A673 (cell line): ENCODE results near the gene CACNA1G. TPM values are rescaled to one million over a fixed set of nuclear protein-coding genes. Genes with fewer than 3 reads are reported as not detected.

Experiments used
- BruUV-seq: library from RNA; stranded (reverse); fragments of 400-500 nt; replicated peaks from 2 replicates; lab custom pipeline; 2021; lab: Mats Ljungman, UMichigan
- CTCF ChIA-PET: fragments of 300-600 bp; sonication (Branson Sonifier 250); formaldehyde crosslinking; loops from one replicate; lab custom pipeline; 2022; ENCODE audit warnings: antibody characterized with exemption; lab: Charles Lee
- POLR2A ChIA-PET: fragments of 300-600 bp; sonication (Branson Sonifier 250); formaldehyde crosslinking; loops from one replicate; lab custom pipeline; 2022; ENCODE audit warnings: antibody characterized with exemption; ENCODE audit not compliant: low non-redundant PET; lab: Charles Lee
- DNase-seq: peaks from one replicate; pipeline ENCODE4 v3.0.0-alpha.2; 2015; ENCODE audit warnings: low spot score
- H3K27ac ChIP-seq: fragments of 200-600 bp; sonication (generic); 2 replicates; pipeline ENCODE4 v1.5.1; 2016; ENCODE audit warnings: mixed run types, low read depth, mild to moderate bottlenecking, mixed read lengths, antibody characterized with exemption, low read length; ENCODE audit not compliant: poor library complexity, severe bottlenecking
- H3K27me3 ChIP-seq: fragments of 200-600 bp; sonication (generic); replicated peaks from 2 replicates; pipeline ENCODE4 v1.6.1; 2017; ENCODE audit warnings: mixed run types, low read depth, mild to moderate bottlenecking, mixed read lengths, antibody characterized with exemption, low read length; ENCODE audit not compliant: insufficient read depth, poor library complexity
- H3K36me3 ChIP-seq: fragments of 200-600 bp; sonication (generic); 2 replicates; pipeline ENCODE4 v1.6.1; 2016; ENCODE audit warnings: mixed run types, mild to moderate bottlenecking, mixed read lengths, antibody characterized with exemption, low read length; ENCODE audit not compliant: insufficient read depth, poor library complexity, severe bottlenecking
- H3K4me1 ChIP-seq: fragments of 200-600 bp; sonication (generic); 2 replicates; pipeline ENCODE4 v1.6.1; 2017; ENCODE audit warnings: mixed run types, mild to moderate bottlenecking, mixed read lengths, antibody characterized with exemption, low read length; ENCODE audit not compliant: insufficient read depth, poor library complexity, severe bottlenecking
- H3K4me3 ChIP-seq: fragments of 200-600 bp; sonication (generic); 2 replicates; pipeline ENCODE4 v1.5.1; 2016; ENCODE audit warnings: low read depth, mixed run types, mild to moderate bottlenecking, mixed read lengths, low read length; ENCODE audit not compliant: poor library complexity, severe bottlenecking
- H3K9me3 ChIP-seq: fragments of 200-600 bp; sonication (generic); 2 replicates; pipeline ENCODE4 v1.6.1; 2016; ENCODE audit warnings: mixed run types, low read depth, mild to moderate bottlenecking, mixed read lengths, antibody characterized with exemption, low read length; ENCODE audit not compliant: poor library complexity, severe bottlenecking
- CTCF ChIP-seq: fragments of 300-800, 200-600 bp; sonication (generic); conservative IDR thresholded peaks from 2 replicates; pipeline ENCODE4 v1.5.1; 2017; ENCODE audit warnings: low read depth, mild to moderate bottlenecking, antibody characterized with exemption, low read length, moderate library complexity, mixed read lengths
- EZH2 ChIP-seq: fragments of 200-600 bp; sonication (generic); IDR thresholded peaks from 2 replicates; pipeline ENCODE4 v1.6.1; 2017; ENCODE audit warnings: borderline replicate concordance, low read depth, mild to moderate bottlenecking, mixed read lengths, antibody characterized with exemption, low read length; ENCODE audit not compliant: poor library complexity, severe bottlenecking
- intact Hi-C: fragments of 100-400 bp; cut with micrococcal nuclease; formaldehyde crosslinking; loops from one replicate; pipeline ENCODE4 v1.10.0; 2022; ENCODE audit not compliant: unreplicated experiment
- total RNA-seq: library from RNA; stranded (reverse); gene quantifications from 2 replicates; pipeline ENCODE4 v1.2.3, GENCODE V29; 2021

CACNA1G gene
- total RNA-seq, 1 experiment from 2014 or later: 7.1 TPM

GRCh38 chr17:50517504-50518383 is 42.8 kb upstream of the CACNA1G start:
- POLR2A ChIA-PET: no interaction called here

GRCh38 chr17:50518384-50519023 is 42.0 kb upstream of the CACNA1G start:
- CTCF ChIA-PET: no interaction called here
- TF ChIP-seq EZH2 (no peak), CTCF (no peak)
- Histone ChIP-seq H3K27me3 (no peaks in the 10 kb centered on the region), H3K9me3 (no peaks in the 10 kb centered on the region), H3K4me1 (no peaks in the 10 kb centered on the region), H3K4me3 (no peak overlapping the region), H3K36me3 (no peaks in the 10 kb centered on the region), H3K27ac (no peak overlapping the region)
- intact Hi-C loops: no loop called here
- no peak for DNase-seq
- POLR2A ChIA-PET: no interaction called here
- BruUV-seq: no TSS peak

More at GRCh38 chr17:50517504-50518383, 42.8 kb upstream of the CACNA1G start:
- Histone ChIP-seq H3K27me3 (no peaks in the 10 kb centered on the region), H3K9me3 (no peaks in the 10 kb centered on the region), H3K4me1 (no peaks in the 10 kb centered on the region), H3K4me3 (no peak overlapping the region), H3K27ac (no peak overlapping the region), H3K36me3 (no peaks in the 10 kb centered on the region)
- no peak for DNase-seq
- intact Hi-C loops: no loop called here
- CTCF ChIA-PET: no interaction called here
- TF ChIP-seq EZH2: no peak
- TF ChIP-seq CTCF: no peak
- no TSS peak for BruUV-seq

GRCh38 chr17:50519141-50519834 is 41.2 kb upstream of the CACNA1G start:
- ChIA-PET POLR2A (no interaction called here), CTCF (no interaction called here)
- no peak overlapping the region for H3K27ac ChIP-seq
- no peak for DNase-seq
- H3K9me3 ChIP-seq: no peaks in the 10 kb centered on the region
- no TSS peak for BruUV-seq
- H3K27me3 ChIP-seq: no peaks in the 10 kb centered on the region
- intact Hi-C loops: no loop called here
- H3K4me1 ChIP-seq: no peaks in the 10 kb centered on the region
- no peak overlapping the region for H3K4me3 ChIP-seq
- TF ChIP-seq CTCF (no peak), EZH2 (no peak)
- no peaks in the 10 kb centered on the region for H3K36me3 ChIP-seq
